Measurements from ENCODE around the gene CGB8. TPM values are rescaled to one million over a fixed set of nuclear protein-coding genes. Genes with fewer than 3 reads are reported as not detected.

The CGB8 gene
- total and polyA plus RNA-seq, 2 experiments from 2014 or later = not detected

GRCh38 chr19:49061000-49061399 lies 12.1 kb upstream of the CGB8 start (continued):
- TF ChIP-seq ZNF462 (CRISPR knock-in tag; IDR thresholded peaks at IDR 0.05) (no peak), EZH2phosphoT487 (IDR thresholded peaks at IDR 0.05; ENCODE audit: unreplicated experiment) (no peak), POLR2AphosphoS5 (IDR thresholded peaks at IDR 0.05; ENCODE audit: low read depth) (no peak)

- Histone ChIP-seq H3K4me1 (ENCODE audit: insufficient read depth) (peaks cover 20% of the 10 kb centered on the region), H3K79me2 (replicated peaks; ENCODE audit: insufficient read depth) (no peaks in the 10 kb centered on the region)
- H3K4me3 Mint-ChIP-seq = no peak overlapping the region
- TF ChIP-seq STAT1 (IDR thresholded peaks at IDR 0.05; ENCODE audit: unreplicated experiment) (no peak), EZH2phosphoT487 (IDR thresholded peaks at IDR 0.05; ENCODE audit: unreplicated experiment) (no peak), ZNF114 (CRISPR knock-in tag; IDR thresholded peaks at IDR 0.05) (no peak), ETS1 (IDR thresholded peaks at IDR 0.05) (no peak), CTCF (conservative IDR thresholded peaks at IDR 0.05; ENCODE audit: low read depth in 2 of 2) (no peak), NANOG (IDR thresholded peaks at IDR 0.05; ENCODE audit: borderline replicate concordance) (no peak)
Observed at GRCh38 chr19:49059053-49059452, 10.1 kb upstream of the CGB8 start.

More at GRCh38 chr19:49059053-49059452, 10.1 kb upstream of the CGB8 start:
- Histone ChIP-seq H3K36me3 (ENCODE audit: insufficient read depth) (no peaks in the 10 kb centered on the region), H4K20me1 (replicated peaks; ENCODE audit: insufficient read depth) (no peaks in the 10 kb centered on the region), H3K9me2 (ENCODE audit: insufficient read depth) (no peaks in the 10 kb centered on the region), H3K4me2 (no peak overlapping the region), H3K27ac (ENCODE audit: low read depth) (no peak overlapping the region), H3K27me3 (ENCODE audit: insufficient read depth) (peaks cover 63% of the 10 kb centered on the region), H2AFZ (no peak overlapping the region), H3K4me3 (no peak overlapping the region), H3F3A (replicated peaks; ENCODE audit: low read depth) (no peaks in the 10 kb centered on the region)
- DNase-seq (ENCODE audit: low spot score) (no peak), ATAC-seq (no peak)
- Mint-ChIP-seq H3K27me3 (ENCODE audit: insufficient read depth, low read depth, poor library complexity) (peaks cover 51% of the 10 kb centered on the region), H3K4me1 (peaks cover 20% of the 10 kb centered on the region), H3K27ac (no peak overlapping the region), H3K9me3 (no peaks in the 10 kb centered on the region; the same call in 2 of the 3 replicates), H3K36me3 (ENCODE audit: low read depth) (no peaks in the 10 kb centered on the region)
